Stimulated activated CD4-positive, alpha-beta T cell treated with anti-CD3 and anti-CD28 coated beads, Interleukin-12 subunit alpha, Interleukin-12 subunit beta, amount 100 ng/mL, for 24 hours (primary cell): Measurements from ENCODE around the gene PHRF1.

Source experiments
- DNase-seq, 2 experiments: peaks; one replicate each; pipeline ENCODE4 v3.0.0-alpha.2; 2020; ENCODE audit warnings: low read depth in 2 of 2

PHRF1 gene

DNA sequence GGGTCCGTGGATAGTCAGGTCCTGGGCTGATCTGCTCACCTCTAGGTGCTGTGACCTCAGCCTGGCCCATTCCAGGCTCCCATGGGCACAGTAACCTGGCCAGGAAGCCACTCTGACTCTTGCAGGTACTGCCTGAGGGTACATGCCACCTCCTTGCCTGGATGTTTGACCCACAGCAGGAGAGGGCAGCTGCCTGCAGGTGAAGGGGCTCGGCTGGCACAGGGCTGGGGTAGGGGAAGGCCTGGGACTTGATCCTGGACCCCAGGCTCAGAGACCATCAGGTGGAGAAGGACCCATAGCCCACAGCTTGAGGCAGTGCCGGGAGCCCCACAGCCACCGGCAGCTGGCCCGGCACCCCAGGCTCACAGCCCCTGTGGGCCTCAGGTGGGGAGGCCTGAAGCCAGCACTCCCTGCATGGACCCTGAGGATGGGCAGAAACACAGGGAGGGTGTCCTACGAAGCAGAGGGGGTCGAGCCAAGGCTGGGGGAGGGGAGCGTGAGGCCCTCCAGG, 36.2 kb upstream of the PHRF1 start:
- no peak for DNase-seq

DNA sequence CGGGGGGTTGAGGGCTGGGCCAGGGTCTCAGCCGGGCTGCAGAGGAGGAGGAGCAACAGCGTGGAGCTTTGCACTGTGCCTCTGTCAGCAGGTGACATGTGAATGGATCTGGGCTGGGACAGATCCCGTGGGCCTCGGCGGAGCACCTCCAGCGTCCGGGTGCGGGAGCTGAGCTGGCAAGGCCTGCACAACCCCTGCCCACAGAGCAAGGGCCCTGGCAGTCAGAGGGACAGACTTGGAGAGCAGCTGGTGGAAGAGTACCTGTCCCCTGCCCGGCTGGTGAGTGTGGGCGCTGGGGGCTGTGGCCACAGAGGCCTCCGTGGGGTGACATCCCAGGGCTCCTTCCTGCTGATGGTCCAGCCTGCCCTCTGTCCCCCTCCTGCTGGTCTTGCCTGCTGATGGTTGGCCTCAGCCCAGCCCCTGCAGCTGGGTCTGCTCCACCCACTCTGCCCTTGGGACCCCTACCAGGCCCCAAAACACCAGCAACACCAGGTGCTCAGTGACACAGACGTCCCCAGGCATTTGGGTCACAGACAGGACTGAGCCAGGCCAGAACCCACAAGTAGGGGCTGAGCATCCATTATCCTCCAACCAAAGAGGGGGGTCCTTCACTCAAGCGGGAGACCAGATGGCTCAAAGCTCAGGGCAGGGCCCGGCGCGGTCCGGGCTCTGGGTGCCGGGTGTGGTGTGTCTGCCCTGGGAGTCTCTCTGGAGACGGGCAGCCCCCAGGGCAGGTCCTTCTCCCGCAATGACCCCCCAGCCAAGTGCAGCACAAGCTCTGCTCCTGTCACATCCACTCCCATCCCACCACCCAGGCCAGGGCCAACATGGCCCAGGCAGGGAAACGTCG, 35.5 kb upstream of the PHRF1 start:
- no peak for DNase-seq

DNA sequence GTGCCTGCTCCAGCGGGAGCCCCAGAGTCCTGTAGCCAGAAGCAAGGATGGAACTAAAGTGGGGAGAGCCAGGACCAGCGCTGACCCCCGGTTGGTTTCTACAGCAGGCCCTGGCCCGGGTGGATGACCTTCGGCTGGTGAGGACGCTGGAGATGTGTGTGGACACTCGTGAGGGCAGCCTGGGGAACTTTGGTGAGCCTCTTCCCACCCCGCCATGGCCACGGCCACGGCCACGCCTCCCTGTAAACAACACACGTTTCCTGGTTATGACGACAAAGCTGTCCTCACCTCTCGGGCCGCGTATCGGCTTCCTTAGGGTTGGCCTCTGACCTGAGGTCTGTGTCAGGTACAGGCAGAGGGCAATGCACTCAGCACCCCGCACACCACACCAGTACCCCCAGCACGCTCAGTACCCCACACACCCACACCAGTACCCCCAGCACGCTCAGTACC, 34.8 kb upstream of the PHRF1 start:
- no peak for DNase-seq

DNA sequence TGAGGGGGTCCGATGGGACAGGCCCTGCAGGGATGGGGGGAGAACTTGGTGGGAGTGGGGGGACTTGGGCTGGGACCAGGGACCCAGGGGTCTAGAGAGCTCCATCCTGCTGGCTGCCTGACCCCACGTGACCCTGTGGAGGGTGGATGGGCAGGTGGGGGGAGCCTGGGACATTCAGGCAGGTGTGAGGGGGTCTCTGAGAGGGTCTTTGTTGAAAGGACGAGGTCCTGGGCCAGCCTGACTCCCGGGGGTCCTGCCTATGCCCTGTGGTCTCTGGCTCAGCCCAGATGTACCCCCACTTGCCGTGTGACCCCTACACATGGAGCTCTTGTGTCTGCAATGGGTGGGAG, 31.5 kb upstream of the PHRF1 start:
- DNase-seq: no peak

DNA sequence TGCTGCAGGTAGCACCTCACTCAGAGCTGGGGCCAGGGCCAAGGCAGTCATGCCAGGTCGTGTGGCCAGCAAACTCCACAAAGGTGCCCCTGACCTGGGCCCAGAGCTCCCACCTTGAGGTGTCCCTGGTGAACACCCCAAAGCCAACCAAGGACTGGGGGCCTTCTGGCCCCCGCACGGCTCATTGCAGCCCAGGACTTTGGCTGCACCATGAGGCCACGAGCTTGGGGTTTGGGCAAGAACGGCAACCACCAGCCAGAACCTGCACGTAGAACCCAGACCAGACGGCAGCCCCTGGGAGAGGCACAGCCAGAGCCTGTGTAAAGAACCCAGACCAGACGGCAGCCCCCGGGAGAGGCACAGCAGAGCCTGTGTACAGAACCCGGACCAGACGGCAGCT, 31.1 kb upstream of the PHRF1 start:
- DNase-seq: no peak

DNA sequence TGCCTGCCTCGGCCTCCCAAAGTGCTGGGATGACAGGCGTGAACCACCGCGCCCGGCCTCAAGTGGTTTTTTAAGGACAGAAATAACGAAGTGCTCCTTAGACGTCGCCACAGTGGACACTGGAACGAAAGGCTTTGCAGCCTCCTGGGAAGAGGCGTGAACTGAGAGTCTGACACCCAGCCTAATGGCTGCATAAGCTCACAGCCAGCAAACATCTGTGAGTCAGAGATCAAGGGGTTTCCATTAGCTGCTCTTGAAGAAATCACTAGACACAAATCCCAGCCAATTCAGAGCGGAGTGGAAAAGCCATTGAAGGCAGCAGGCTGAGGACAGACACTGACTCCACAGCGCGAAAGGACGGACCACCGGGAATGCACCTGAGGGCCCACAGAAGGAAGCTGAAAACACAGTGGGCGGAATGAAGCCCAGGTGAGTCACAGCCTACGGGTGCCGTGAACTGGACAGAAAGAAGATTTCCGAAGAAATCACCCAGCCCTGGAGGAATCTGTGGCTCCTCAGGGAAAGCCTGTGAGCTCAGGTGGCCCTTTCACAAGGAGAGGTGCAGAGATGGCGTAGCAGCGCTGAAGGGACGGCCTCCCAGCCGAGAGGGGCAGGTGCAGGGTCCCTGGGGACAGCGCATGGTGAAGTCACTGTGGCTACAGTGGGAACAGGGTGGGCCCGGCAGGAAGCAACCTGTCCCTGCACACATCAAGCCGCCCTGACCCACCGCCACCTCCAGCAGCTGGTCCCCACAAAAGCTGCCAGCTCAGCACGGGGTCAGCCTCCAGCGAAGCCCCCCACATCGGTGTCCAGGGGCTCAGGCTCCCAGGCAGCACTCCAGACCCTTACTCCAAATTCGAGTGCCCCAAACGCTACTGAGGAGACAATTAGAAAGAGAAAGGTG, 27.3 kb upstream of the PHRF1 start:
- DNase-seq: no peak

DNA sequence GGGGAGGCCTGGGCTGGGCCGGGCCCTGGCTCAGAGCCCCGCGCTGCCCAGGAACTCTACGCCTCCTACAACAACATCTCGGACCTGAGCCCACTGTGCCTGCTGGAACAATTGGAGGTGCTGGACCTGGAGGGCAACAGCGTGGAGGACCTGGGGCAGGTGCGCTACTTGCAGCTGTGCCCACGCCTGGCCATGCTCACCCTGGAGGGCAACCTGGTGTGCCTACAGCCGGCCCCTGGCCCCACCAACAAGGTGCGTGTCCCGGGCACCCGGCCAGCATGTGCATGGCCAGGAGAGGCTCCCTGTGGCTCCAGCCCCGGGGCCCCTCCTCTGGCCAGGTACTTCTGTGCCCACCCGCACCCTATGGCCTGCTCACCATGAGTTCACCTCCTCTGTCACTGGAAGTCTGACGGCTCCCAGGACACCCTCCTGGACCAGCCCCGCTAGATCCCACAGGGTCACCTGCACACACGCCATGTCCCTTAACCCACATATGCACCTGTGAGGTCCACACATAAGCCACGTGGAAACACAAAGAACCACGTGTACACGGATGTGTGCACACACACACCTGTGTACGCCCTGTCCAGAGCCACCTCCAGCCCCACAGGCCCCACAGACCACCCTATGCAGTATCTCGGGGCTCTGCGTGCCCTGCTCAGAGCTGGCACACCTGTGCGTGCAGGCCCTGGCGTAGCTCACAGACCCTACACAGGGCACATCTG, 26.1 kb upstream of the PHRF1 start:
- DNase-seq: no peak

DNA sequence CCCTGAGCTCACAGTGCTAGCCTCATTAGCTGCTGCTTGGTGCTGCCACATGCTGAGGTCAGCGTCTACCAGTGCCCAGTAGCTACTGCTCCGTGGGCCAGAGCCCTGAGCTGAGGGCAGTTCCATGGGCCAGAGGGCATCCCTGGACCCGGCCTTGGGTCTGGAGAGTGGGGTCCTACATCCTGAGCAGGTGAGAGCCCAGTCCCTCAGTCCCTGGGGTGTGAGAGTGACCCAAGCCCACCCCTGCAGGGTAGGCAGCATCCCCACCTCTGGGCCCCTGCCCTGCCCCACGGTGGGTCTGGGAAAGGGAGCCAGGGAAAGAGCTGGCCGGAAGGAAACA, 25.6 kb upstream of the PHRF1 start:
- DNase-seq: no peak

DNA sequence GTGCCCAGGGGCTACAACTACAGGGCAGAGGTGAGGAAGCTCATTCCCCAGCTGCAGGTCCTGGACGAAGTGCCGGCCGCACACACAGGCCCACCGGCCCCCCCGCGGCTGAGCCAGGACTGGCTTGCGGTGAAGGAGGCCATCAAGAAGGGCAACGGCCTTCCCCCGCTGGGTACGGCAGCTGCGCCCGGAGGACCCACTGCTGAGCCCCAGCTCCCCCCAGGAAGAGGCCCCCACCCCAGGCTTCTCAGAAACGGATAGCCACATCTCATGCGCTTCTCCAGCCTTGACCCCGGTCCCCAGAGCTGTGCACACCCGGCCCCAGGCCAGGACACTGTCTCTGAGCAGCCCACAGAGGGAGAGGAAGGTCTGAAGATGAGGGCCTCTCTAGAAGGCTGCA, 25.1 kb upstream of the PHRF1 start:
- no peak for DNase-seq

DNA sequence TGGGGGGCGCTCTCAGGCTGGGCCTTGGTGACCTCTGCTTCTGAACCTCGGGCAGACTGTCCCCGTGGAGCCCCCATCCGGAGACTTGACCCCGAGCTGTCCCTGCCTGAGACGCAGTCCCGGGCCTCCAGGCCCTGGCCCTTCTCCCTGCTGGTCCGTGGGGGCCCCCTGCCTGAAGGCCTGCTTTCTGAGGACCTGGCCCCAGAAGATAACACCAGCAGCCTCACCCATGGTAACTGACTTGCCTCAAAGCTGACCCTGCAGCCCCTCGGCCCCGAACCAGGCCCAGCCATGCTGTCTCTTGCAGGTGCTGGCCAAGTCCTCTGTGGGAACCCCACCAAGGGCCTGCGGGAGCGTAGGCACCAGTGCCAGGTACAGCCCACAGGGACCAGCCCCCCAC, 24.7 kb upstream of the PHRF1 start:
- no peak for DNase-seq

DNA sequence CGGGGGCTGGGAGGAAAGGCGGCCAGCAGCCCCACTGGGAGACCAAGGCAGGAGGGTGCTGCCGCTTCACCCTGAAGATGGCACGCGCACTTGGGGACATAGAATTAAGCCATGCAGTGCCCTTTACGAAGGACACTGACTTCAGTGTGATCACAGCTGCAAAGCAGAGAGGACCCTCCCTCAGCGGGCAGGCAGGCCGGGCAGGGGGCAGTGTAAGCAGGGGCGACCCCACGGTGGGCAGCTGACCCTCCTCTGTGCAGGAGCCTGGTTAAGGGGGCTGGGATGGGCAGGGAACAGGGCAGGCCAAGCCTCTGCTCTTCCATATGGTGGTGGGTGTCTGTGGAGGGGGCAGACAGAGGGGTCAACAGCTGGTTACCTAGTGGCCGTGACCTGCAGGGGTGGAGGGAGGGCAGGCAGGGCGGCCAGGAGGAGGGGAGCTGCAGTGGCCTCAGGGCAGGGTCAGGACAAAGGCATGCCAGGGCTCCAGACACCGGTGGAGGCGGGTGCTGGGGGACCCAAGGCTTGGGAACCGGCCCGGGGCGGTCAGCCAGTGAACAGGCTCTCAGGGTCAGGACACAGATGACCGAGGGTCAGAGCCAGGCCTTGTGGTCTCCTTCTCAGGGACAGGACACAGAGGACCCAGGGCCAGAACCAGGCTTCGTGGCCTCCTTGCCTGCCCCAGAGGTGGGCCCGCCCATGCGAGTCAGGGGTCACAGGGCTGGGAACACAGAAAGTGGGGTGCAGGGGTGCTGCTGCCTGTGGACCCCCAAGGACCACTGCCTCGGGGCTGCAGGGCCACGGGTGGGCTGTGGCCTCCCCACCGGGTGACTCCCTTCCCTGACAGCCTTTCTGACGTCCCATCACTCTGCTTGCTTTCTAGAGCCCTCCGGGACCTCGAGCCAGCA, 22.9 kb upstream of the PHRF1 start:
- DNase-seq: no peak

DNA sequence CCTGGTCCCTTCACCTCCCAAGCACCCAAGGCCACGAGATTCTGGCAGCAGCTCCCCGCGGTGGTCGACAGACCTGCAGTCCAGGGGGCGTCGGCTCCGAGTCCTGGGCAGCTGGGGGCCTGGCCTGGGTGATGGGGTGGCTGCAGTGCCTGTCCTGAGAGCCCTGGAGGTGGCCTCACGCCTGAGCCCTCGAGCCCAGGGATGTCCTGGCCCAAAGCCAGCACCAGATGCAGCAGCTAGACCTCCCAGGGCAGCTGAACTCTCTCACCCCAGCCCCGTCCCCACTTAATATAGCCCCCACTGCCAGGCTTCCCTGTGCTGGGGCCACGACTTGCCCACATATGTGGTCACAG, 22.3 kb upstream of the PHRF1 start:
- DNase-seq: no peak

DNA sequence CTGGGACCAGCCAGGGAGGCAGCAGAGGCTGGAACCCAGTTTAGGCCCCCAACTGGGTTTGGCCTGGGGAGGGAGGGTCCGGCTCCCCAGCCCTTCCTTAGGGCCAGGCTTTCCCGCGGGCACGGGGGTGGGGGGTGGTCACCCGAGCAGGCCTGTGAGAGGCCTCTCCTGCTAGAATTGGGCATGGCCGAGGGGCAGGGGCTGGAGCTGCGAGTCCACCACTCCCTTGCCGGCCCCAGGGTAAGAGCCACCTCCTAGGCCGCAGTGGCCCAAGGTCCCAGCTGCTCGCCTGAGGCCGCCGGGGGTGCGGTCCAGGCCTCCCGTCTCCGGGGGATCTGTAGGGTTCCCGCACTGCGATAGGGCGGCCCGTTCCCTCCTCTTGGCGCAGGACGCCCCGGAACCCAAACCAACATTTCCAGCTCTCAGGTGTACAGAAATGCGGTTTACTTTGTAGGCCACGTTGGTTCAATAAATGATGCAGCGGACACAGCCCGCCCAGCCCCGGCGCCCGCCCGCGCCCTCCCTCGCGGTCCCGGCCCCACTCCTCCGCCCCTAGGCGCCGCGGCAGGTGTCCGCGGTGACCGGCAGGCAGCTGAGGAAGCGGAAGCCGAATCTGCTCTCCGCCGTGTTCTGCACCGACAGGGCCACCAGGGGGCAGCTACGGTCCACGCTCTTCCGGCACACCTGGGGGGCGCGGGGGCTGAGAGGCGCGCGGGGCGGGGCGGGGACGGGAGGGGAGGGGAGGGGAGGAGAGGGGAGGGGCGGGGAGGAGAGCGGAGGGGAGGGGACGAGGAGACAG, 21.6 kb upstream of the PHRF1 start:
- peak in 1 of 2 experiments; percentile 60 for DNase-seq

DNA sequence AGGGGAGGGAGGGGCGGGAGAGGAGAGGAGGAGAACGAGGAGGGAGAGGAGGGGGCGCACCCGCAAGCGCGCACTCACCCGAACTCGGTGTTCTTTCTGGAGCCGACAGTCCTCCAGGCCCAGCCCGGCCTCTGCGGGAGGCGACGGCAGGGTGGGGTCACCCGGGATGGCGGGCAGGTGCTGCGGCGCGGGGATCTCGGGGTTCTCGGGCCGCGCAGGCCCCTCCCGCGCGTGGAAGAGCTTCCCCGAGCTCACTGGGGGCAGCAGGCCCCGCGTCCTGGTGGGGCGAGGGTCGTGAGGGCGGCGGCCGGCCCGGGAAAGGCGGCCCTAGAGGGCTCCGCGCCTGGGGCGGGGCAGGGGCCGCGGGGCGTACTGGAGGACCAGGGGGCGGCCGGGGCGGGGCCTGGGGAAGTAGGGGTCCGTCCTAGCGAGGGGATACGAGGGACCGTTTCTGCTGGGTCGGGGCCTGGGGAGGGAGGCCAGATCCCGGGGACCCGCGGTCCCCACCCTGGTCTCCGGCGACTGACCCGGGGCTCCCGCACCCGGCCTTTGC, 21.0 kb upstream of the PHRF1 start:
- no peak for DNase-seq

DNA sequence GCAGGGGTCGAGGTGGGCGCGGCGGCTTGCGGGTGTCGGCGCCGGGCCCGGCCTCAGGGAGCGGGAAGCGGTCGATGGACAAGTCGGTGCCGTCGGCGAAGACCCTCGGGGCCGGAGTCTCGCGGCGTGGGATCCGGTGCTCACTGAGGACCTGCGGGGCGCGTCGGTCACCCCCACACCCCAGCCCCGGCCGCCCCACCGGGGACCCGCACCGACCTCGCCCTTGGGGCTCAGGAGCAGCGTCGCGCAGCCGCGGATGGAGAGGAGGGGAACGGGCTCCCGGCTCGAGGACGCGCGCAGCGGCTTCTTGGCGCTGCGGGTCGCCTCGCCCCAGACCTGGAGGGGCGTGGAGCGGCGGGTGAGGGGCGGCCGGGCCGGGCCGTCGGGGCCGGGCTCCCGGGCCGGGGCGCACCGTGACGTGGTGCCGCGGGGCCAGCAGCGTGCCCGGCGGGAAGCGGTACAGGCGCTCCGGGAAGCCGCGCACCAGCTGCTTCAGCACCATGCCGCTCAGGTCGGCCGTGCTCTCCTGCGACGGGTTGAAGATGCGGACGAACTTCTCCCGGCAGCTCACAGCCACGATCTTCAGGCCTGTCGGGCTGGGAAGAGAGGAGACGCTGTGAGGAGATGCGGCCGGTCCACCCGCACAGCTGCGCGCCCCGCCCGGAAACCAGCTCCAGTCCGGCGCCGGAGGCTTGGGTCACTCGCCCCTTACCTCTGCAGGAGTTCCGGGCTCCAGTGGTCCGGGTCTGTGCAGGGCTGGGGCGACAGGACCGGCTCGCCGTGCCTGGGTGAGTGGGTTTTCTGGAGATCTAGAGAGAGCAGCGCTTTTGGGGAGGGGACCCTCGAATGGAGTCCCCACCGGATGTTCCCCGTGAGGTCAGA, 20.2 kb upstream of the PHRF1 start:
- DNase-seq: no peak

DNA sequence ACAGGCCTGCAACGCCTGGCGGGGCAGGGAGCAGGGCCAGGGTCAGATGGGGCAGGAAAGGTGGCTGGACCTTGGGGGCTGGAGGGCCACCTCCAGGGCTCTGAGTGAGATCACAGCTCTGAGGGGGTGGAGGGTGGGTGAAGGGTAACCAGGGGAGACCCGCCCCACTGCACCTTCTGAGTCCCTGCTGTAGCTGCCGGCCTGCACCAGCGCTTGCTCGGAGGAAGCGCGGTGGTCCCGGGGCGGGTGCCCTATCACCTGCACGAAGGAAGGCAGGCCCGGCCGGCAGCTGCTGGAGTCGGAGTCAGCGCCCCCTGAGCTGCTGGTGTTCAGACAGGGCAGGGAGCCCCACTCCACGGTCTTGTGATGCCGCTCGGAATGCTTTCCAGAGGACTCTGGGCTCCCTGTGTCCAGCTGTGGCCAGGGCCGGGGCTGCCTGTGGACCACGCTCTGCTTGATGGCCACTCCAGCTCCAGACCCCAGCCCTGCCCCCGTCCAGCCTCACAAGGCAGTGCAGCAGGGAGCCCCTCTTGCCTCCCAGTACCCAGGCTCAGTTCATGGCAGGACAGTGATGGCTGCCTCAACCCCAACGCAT, 19.5 kb upstream of the PHRF1 start:
- no peak for DNase-seq

DNA sequence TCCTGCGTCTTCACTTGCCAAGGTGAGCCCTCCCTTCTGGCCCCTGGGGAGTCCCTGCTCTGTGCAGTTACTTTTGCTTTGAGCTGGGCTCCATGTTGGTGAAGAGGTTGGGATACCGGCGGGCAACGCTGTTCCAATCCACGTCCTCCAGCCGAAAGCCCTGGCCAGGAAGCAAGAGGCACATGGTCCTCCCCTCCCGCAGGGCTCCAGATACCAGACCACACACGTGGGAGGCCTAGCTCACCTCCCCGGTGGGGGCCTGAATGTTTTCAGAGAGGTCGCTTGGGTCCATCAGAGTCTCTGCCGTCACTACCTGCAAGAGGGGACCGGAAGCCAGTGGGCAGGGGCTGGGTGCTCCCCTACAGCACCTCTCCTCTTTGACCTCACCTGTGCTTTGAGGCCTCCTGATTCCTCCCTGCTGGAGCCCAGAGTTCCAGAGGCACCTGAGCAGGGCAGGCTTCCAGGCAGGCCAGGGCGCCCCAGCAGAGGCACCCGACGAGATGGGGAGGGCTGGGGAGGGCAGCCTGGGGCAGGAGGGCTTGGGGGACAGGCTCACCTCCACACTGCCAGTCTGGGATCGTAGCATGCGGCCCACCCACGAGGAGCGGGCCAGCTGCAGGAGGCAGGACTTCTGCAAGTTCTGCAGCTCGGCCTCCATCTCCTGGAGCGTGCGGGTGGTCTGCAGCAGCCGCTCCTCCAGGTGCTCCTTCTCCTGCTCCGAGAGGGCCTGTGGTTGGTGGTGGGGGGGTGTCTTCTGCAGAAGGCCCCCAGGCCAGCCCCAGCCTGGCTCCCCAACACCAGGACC, 18.7 kb upstream of the PHRF1 start:
- no peak for DNase-seq

DNA sequence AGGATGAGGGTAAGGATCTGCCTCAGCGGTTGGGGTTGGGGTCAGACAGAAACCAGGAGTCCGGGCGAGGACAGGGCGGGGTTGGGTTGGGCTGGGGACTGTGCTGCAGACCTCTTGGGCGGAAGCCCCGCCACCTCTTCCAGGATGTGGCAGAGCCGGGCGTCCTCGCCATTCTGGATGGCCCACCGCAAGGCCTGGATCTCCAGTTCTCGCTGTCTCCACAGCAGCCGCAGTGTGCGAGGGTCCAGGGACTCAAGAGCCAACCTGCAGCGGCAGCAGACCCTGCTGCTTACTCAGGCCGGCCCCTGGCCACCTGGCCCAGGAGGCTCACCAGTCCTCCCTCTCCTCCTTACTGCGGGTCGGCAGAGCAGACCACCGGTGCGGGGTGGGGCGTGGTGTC, 17.8 kb upstream of the PHRF1 start:
- no peak for DNase-seq
